Measurements from ENCODE around the gene REELD1. TPM values are rescaled to one million over a fixed set of nuclear protein-coding genes. Genes with fewer than 3 reads are reported as not detected.

REELD1 gene
- total and polyA plus RNA-seq, 2 donors from 2014 or later = 0.58 to 0.66 TPM

DNA sequence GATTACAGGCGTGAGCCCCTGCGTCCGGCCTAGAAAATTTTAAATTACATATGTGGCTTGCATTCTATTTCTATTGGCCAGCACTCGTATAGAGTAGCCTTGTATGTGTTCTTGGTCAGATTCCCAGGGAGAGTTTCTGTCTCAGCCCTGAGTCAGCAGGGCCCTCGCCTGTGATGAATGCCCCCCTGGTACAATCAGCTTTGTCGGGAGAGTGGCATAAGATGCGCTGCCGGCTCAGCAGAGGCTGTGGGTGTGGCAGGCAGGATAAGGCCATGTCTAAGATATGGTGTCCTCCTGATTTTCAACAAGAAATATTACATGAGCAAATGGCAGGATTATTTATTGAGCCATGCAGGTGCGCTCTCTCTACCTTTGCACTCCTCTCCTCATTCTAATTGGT is 1.6 kb upstream of the REELD1 start:
- H3K27me3 ChIP-seq (ENCODE audit: control insufficient read depth, insufficient read depth, low read length) = no peaks in the 10 kb centered on the region
- no peak overlapping the region for H3K4me3 ChIP-seq (ENCODE audit: low read length in 3 of 3)
- no peak for DNase-seq
- no peaks in the 10 kb centered on the region for H3K36me3 ChIP-seq (ENCODE audit: control insufficient read depth in 2 of 3, insufficient read depth in 3 of 3, low read length in 3 of 3)
- H3K9me3 ChIP-seq (ENCODE audit: control insufficient read depth in 2 of 3, insufficient read depth in 1 of 3, low read length in 3 of 3) = no peaks in the 10 kb centered on the region
- no peak overlapping the region for H3K27ac ChIP-seq (ENCODE audit: low read depth in 2 of 2, low read length in 2 of 2)
- no peaks in the 10 kb centered on the region for H3K4me1 ChIP-seq (ENCODE audit: control insufficient read depth in 2 of 3, insufficient read depth in 2 of 3, low read depth in 1 of 3, low read length in 3 of 3)
- FAIRE-seq = no peak
- no peak overlapping the region for H3K9ac ChIP-seq (ENCODE audit: low read length in 3 of 3)
- TF ChIP-seq, protein P1, sequence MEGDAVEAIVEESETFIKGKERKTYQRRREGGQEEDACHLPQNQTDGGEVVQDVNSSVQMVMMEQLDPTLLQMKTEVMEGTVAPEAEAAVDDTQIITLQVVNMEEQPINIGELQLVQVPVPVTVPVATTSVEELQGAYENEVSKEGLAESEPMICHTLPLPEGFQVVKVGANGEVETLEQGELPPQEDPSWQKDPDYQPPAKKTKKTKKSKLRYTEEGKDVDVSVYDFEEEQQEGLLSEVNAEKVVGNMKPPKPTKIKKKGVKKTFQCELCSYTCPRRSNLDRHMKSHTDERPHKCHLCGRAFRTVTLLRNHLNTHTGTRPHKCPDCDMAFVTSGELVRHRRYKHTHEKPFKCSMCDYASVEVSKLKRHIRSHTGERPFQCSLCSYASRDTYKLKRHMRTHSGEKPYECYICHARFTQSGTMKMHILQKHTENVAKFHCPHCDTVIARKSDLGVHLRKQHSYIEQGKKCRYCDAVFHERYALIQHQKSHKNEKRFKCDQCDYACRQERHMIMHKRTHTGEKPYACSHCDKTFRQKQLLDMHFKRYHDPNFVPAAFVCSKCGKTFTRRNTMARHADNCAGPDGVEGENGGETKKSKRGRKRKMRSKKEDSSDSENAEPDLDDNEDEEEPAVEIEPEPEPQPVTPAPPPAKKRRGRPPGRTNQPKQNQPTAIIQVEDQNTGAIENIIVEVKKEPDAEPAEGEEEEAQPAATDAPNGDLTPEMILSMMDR (IDR thresholded peaks at IDR 0.05; ENCODE audit: borderline replicate concordance, extremely low read depth, insufficient read depth) = no peak
- intact Hi-C loops (cut with DNase I) = no loop called here

DNA sequence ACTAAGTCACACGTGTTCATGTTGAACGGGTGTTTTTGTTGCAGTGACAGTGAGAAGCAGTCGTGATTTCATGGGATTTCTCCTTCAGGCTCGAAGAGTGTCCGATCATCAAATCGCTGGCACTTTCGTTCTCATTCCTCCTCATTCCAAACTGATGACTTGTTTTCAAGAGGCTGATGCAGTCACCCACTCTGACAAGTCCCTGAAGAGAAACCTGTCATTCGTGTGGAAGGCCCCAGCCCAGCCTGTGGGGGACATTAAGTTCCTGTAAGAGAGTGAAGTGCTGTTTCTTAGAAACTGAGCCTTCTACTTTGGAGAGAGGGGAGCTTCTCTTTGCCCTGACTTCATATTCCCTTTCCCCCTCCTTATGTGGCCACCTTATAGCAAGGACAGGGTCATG is 8.0 kb downstream of the REELD1 start:
- Histone ChIP-seq H3K36me3 (ENCODE audit: control insufficient read depth in 2 of 3, insufficient read depth in 3 of 3, low read length in 3 of 3) (no peaks in the 10 kb centered on the region), H3K9me3 (ENCODE audit: control insufficient read depth in 2 of 3, insufficient read depth in 1 of 3, low read length in 3 of 3) (no peaks in the 10 kb centered on the region), H3K27ac (ENCODE audit: low read depth in 2 of 2, low read length in 2 of 2) (no peak overlapping the region), H3K4me3 (ENCODE audit: low read length in 3 of 3) (no peak overlapping the region), H3K27me3 (ENCODE audit: control insufficient read depth, insufficient read depth, low read length) (no peaks in the 10 kb centered on the region), H3K4me1 (ENCODE audit: control insufficient read depth in 2 of 3, insufficient read depth in 2 of 3, low read depth in 1 of 3, low read length in 3 of 3) (no peaks in the 10 kb centered on the region), H3K9ac (ENCODE audit: low read length in 3 of 3) (no peak overlapping the region)
- DNase-seq (no peak), FAIRE-seq (no peak)
- TF ChIP-seq, protein P1 (IDR thresholded peaks at IDR 0.05; ENCODE audit: borderline replicate concordance, extremely low read depth, insufficient read depth) = no peak
- intact Hi-C loops (cut with DNase I) = no loop called here

DNA sequence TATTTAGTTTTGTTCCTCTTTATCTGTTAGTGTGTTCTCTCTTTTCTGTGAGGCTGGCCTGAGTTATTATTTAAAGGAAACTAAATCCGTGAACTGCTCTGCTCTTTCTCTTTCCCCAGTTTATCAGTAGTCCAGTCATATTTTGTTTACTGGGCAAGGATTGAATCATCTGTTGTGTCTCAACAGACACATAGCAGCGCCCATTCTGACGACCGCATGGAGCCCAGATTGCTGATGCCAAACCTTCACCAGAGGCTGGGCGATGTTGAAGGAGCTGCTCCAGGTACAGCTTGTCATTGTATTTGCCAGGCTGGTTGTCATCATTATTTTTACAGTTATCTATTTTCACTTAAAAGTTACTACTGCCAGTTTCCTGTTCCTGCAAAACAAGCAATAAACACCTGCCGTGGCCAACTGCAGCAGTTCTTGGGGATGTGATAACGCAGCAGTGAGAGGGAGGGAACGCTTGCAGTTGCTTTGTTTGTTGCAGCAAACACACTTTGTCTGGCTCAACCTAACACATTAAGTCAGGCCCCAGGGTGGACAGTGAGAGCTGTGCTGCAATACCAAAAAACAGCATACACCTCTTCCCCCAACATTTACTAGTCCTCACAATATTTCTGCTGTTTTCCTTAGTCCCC is 10.1 kb downstream of the REELD1 start:
- FAIRE-seq = no peak
- TF ChIP-seq, protein P1 (IDR thresholded peaks at IDR 0.05; ENCODE audit: borderline replicate concordance, extremely low read depth, insufficient read depth) = no peak

DNA sequence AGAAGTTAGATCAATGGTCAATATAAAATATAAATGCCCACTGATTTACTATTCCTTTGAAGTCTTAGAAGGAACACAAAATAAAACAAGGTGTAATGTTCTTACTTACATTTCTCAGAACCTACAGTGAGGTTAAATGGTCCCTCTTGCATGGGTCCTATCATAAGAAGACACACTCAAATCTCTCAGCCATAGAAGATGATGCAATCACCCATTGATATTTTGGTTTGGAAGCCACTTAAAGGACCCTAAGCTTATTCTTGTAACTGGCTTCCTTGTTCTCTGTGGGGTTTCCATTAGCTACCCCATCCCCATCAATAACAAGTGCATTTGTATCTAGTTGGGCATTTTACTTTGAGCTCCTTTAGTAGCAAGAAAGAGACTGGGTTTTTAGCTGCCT is 15.1 kb downstream of the REELD1 start:
- Histone ChIP-seq H3K27ac (ENCODE audit: low read depth in 2 of 2, low read length in 2 of 2) (no peak overlapping the region), H3K27me3 (ENCODE audit: control insufficient read depth, insufficient read depth, low read length) (no peaks in the 10 kb centered on the region), H3K4me3 (ENCODE audit: low read length in 3 of 3) (no peak overlapping the region), H3K9ac (ENCODE audit: low read length in 3 of 3) (no peak overlapping the region), H3K9me3 (ENCODE audit: control insufficient read depth in 2 of 3, insufficient read depth in 1 of 3, low read length in 3 of 3) (peaks cover 0 to 4% (median 0%) of the 10 kb centered on the region in 3 donors), H3K4me1 (ENCODE audit: control insufficient read depth in 2 of 3, insufficient read depth in 2 of 3, low read depth in 1 of 3, low read length in 3 of 3) (no peaks in the 10 kb centered on the region), H3K36me3 (ENCODE audit: control insufficient read depth in 2 of 3, insufficient read depth in 3 of 3, low read length in 3 of 3) (no peaks in the 10 kb centered on the region)
- TF ChIP-seq, protein P1 (IDR thresholded peaks at IDR 0.05; ENCODE audit: borderline replicate concordance, extremely low read depth, insufficient read depth) = no peak
- DNase-seq (no peak), FAIRE-seq (no peak)
- intact Hi-C loops (cut with DNase I) = no loop called here

More for the DNA sequence above, 10.1 kb downstream of the REELD1 start:
- Histone ChIP-seq H3K27me3 (ENCODE audit: control insufficient read depth, insufficient read depth, low read length) (no peaks in the 10 kb centered on the region), H3K9me3 (ENCODE audit: control insufficient read depth in 2 of 3, insufficient read depth in 1 of 3, low read length in 3 of 3) (no peaks in the 10 kb centered on the region), H3K27ac (ENCODE audit: low read depth in 2 of 2, low read length in 2 of 2) (no peak overlapping the region), H3K36me3 (ENCODE audit: control insufficient read depth in 2 of 3, insufficient read depth in 3 of 3, low read length in 3 of 3) (no peaks in the 10 kb centered on the region), H3K9ac (ENCODE audit: low read length in 3 of 3) (no peak overlapping the region), H3K4me3 (ENCODE audit: low read length in 3 of 3) (no peak overlapping the region), H3K4me1 (ENCODE audit: control insufficient read depth in 2 of 3, insufficient read depth in 2 of 3, low read depth in 1 of 3, low read length in 3 of 3) (no peaks in the 10 kb centered on the region)
- DNase-seq = no peak
- intact Hi-C loops (cut with DNase I) = no loop called here
